Endodermal cell (in vitro differentiated cells): ENCODE measurements around the gene CCSER1. TPM values are rescaled to one million over a fixed set of nuclear protein-coding genes. Genes with fewer than 3 reads are reported as not detected.

ENCODE experiments used
- DNase-seq: peaks from one replicate; pipeline ENCODE4 v3.0.0-alpha.2; 2017
- H3K27ac ChIP-seq: 2 replicates; pipeline ENCODE4 v1.5.1; 2013; ENCODE audit warnings: mild to moderate bottlenecking, low read depth, low read length, moderate library complexity
- H3K27me3 ChIP-seq: 2 replicates; pipeline ENCODE4 v1.6.1; 2013; ENCODE audit warnings: mild to moderate bottlenecking, low read length, moderate library complexity; ENCODE audit not compliant: insufficient read depth, control insufficient read depth, poor library complexity, severe bottlenecking
- H3K36me3 ChIP-seq: 2 replicates; pipeline ENCODE4 v1.7.0; 2013; ENCODE audit warnings: mild to moderate bottlenecking, low read length, moderate library complexity; ENCODE audit not compliant: control insufficient read depth, insufficient read depth
- H3K4me1 ChIP-seq: one replicate; pipeline ENCODE4 v1.7.0; 2013; ENCODE audit warnings: low read length; ENCODE audit not compliant: control insufficient read depth, insufficient read depth
- H3K4me3 ChIP-seq: 2 replicates; pipeline ENCODE4 v1.5.1; 2013; ENCODE audit warnings: mild to moderate bottlenecking, low read length, moderate library complexity
- H3K9ac ChIP-seq: 2 replicates; pipeline ENCODE4 v1.6.1; 2013; ENCODE audit warnings: mild to moderate bottlenecking, low read length, moderate library complexity; ENCODE audit not compliant: poor library complexity, severe bottlenecking; ENCODE audit errors: extremely low read depth
- H3K9me3 ChIP-seq: 2 replicates; pipeline ENCODE4 v1.6.1; 2013; ENCODE audit warnings: mild to moderate bottlenecking, low read length, moderate library complexity; ENCODE audit not compliant: control insufficient read depth
- H3K27ac Mint-ChIP-seq: 2 replicates; pipeline ENCODE4 v1.8.0; 2020; ENCODE audit warnings: mixed read lengths
- H3K27me3 Mint-ChIP-seq: 2 replicates; pipeline ENCODE4 v1.8.0; 2021; ENCODE audit warnings: mild to moderate bottlenecking, mixed read lengths; ENCODE audit not compliant: insufficient read depth
- H3K36me3 Mint-ChIP-seq: 2 replicates; pipeline ENCODE4 v1.8.0; 2020; ENCODE audit warnings: low read depth, mixed read lengths
- H3K4me1 Mint-ChIP-seq: 2 replicates; pipeline ENCODE4 v1.8.0; 2020; ENCODE audit warnings: mixed read lengths
- H3K4me3 Mint-ChIP-seq: 2 replicates; pipeline ENCODE4 v1.8.0; 2020; ENCODE audit warnings: mild to moderate bottlenecking, moderate library complexity, mixed read lengths
- H3K9me3 Mint-ChIP-seq: 2 replicates; pipeline ENCODE4 v1.8.0; 2020; ENCODE audit warnings: mild to moderate bottlenecking, mixed read lengths
- WGBS, 2 experiments: methylation state at CpG; one replicate each; pipeline versions ENCODE4 v1.1.5 to v1.1.7; 2013; ENCODE audit warnings: missing lambda C conversion rate in 2 of 2, mixed read lengths in 1 of 2; ENCODE audit not compliant: insufficient coverage in 1 of 2, insufficient read length in 1 of 2; 5-methylcytosine and 5-hydroxymethylcytosine counted together
- total RNA-seq, 2 donors: library from RNA; stranded (reverse); fragmentation: NEBNext Ultra II Directional in 1 of 2; extraction: Animal tissue kit (Norgen Biotek cat#: 25700) in 1 of 2; gene quantifications; 2 replicates in 1 of 2; 3 replicates in 1 of 2; pipeline ENCODE4 v1.2.1, GENCODE V29; 2021
- TF ChIP-seq, protein P1 (sequence below): fragments of 200-600 bp; sonication (generic); conservative IDR thresholded peaks from 2 replicates; pipeline ENCODE4 v1.5.0; 2021; ENCODE audit warnings: antibody characterized with exemption, mild to moderate bottlenecking

CCSER1 gene
- total RNA-seq, 2 donors from 2014 or later: 1.1 to 2.2 TPM

DNA sequence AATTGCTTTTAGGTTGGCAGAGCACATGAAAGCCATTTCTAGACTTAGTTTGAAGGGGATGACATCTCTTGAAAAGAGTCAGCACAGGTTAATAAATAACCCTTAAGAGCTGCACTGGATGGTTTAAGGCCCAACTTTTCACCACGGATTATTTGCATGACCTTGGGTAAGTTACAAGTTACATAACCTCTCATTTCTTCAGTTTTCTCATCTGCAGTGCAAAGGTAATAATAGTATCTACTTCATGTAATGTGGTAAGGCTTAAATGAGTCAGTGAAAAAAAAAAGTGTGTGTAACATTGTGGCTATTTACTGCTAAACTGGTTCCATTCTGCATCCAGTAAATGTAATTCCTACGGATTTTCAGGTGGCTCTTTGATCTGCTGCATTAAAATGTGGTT is 715.8 kb downstream of the CCSER1 start:
- DNase-seq: no peak
- WGBS, 2 experiments: 83 to 86% methylated on average over 1 to 2 of the region's 2 CpGs
- no peaks in the 10 kb centered on the region for H3K4me1 Mint-ChIP-seq
- H3K27ac ChIP-seq: no peak overlapping the region
- H3K9ac ChIP-seq: no peak overlapping the region
- no peak overlapping the region for H3K4me3 Mint-ChIP-seq
- H3K27ac Mint-ChIP-seq: no peak overlapping the region
- no peaks in the 10 kb centered on the region for H3K36me3 ChIP-seq
- H3K36me3 Mint-ChIP-seq: no peaks in the 10 kb centered on the region
- TF ChIP-seq, protein P1, sequence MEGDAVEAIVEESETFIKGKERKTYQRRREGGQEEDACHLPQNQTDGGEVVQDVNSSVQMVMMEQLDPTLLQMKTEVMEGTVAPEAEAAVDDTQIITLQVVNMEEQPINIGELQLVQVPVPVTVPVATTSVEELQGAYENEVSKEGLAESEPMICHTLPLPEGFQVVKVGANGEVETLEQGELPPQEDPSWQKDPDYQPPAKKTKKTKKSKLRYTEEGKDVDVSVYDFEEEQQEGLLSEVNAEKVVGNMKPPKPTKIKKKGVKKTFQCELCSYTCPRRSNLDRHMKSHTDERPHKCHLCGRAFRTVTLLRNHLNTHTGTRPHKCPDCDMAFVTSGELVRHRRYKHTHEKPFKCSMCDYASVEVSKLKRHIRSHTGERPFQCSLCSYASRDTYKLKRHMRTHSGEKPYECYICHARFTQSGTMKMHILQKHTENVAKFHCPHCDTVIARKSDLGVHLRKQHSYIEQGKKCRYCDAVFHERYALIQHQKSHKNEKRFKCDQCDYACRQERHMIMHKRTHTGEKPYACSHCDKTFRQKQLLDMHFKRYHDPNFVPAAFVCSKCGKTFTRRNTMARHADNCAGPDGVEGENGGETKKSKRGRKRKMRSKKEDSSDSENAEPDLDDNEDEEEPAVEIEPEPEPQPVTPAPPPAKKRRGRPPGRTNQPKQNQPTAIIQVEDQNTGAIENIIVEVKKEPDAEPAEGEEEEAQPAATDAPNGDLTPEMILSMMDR: no peak
- H3K9me3 Mint-ChIP-seq: no peaks in the 10 kb centered on the region
- no peaks in the 10 kb centered on the region for H3K9me3 ChIP-seq
- no peaks in the 10 kb centered on the region for H3K27me3 ChIP-seq
- H3K27me3 Mint-ChIP-seq: no peaks in the 10 kb centered on the region
- H3K4me3 ChIP-seq: no peak overlapping the region
- H3K4me1 ChIP-seq: no peaks in the 10 kb centered on the region

GRCh38 chr4:90844241-90844640 is 717.0 kb downstream of the CCSER1 start:
- Histone ChIP-seq H3K4me1 (no peaks in the 10 kb centered on the region), H3K27me3 (no peaks in the 10 kb centered on the region), H3K27ac (no peak overlapping the region), H3K4me3 (no peak overlapping the region), H3K9me3 (no peaks in the 10 kb centered on the region), H3K9ac (no peak overlapping the region), H3K36me3 (no peaks in the 10 kb centered on the region)
- H3K27me3 Mint-ChIP-seq: no peaks in the 10 kb centered on the region
- TF ChIP-seq, protein P1: no peak
- no peak overlapping the region for H3K27ac Mint-ChIP-seq
- peaks cover 2% of the 10 kb centered on the region for H3K9me3 Mint-ChIP-seq
- DNase-seq: no peak
- H3K4me3 Mint-ChIP-seq: no peak overlapping the region
- H3K4me1 Mint-ChIP-seq: no peaks in the 10 kb centered on the region
- H3K36me3 Mint-ChIP-seq: no peaks in the 10 kb centered on the region

GRCh38 chr4:90845777-90846176 is 718.6 kb downstream of the CCSER1 start:
- no peak overlapping the region for H3K4me3 Mint-ChIP-seq
- no peak overlapping the region for H3K27ac Mint-ChIP-seq
- H3K9me3 Mint-ChIP-seq: peaks cover 5% of the 10 kb centered on the region
- Histone ChIP-seq H3K27me3 (no peaks in the 10 kb centered on the region), H3K27ac (no peak overlapping the region), H3K9me3 (no peaks in the 10 kb centered on the region), H3K9ac (no peak overlapping the region), H3K4me3 (no peak overlapping the region), H3K4me1 (no peaks in the 10 kb centered on the region), H3K36me3 (no peaks in the 10 kb centered on the region)
- DNase-seq: no peak
- no peaks in the 10 kb centered on the region for H3K4me1 Mint-ChIP-seq
- no peaks in the 10 kb centered on the region for H3K36me3 Mint-ChIP-seq
- no peaks in the 10 kb centered on the region for H3K27me3 Mint-ChIP-seq
- TF ChIP-seq, protein P1: no peak
